ENCODE data around the gene USP22. TPM values are rescaled to one million over a fixed set of nuclear protein-coding genes. Genes with fewer than 3 reads are reported as not detected.

Gene USP22
- total and polyA plus RNA-seq, 2 of the 4 experiments (the other 2 are of a cell fraction): 161 to 319 TPM

- H3K27ac ChIP-seq (ENCODE audit: insufficient read depth, low read length): no peak overlapping the region
- H3K56ac ChIP-seq (ENCODE audit: extremely low read depth, insufficient read depth, low read length): no peak overlapping the region
- POLR2A ChIA-PET (ENCODE audit: unreplicated experiment): no interaction called here
- H2BK15ac ChIP-seq (ENCODE audit: low read depth, low read length): no peak overlapping the region
- H3K4ac ChIP-seq (ENCODE audit: low read depth, low read length): no peak overlapping the region
- CTCF ChIA-PET: no interaction called here
- H2AK9ac ChIP-seq (replicated peaks; ENCODE audit: low read depth, low read length, poor library complexity): no peak overlapping the region
- H3K79me1 ChIP-seq (ENCODE audit: low read depth in 1 of 2, low read length in 2 of 2): peaks cover 36 to 88% of the 10 kb centered on the region in 2 experiments
- DNase-seq (no peak), ATAC-seq (ENCODE audit: low read depth) (no peak)
- no peak overlapping the region for H4K5ac ChIP-seq (ENCODE audit: low read depth, low read length)
- H3K9me3 ChIP-seq (ENCODE audit: control insufficient read depth, insufficient read depth, low read length): no peaks in the 10 kb centered on the region
- H4K91ac ChIP-seq (ENCODE audit: insufficient read depth, low read depth, low read length): no peak overlapping the region
- H2BK5ac ChIP-seq (ENCODE audit: low read depth, low read length, poor library complexity, severe bottlenecking): no peak overlapping the region
- BruUV-seq (replicated peaks): no TSS peak
- 94% methylated on average over 8 of the region's 26 CpGs; no CpG with 5 or more reads in 1 of the 2 experiments for WGBS, 2 experiments (ENCODE audit: extremely low coverage in 2 of 2, insufficient read length in 1 of 2)
- no peak overlapping the region for H3K14ac ChIP-seq (replicated peaks; ENCODE audit: low read depth, low read length)
- peaks cover 92% of the 10 kb centered on the region for H4K20me1 ChIP-seq (ENCODE audit: insufficient read depth, low read length)
- dilution Hi-C loops (cut with HindIII; ENCODE audit: low sequenced_read_pairs, unreplicated experiment): no loop called here
- H3K4me1 ChIP-seq (ENCODE audit: control insufficient read depth, insufficient read depth, low read length): peaks cover 1% of the 10 kb centered on the region; the same call in 1 of the 2 replicates
- H3K4me2 ChIP-seq (ENCODE audit: low read depth, low read length): no peak overlapping the region
- no peaks in the 10 kb centered on the region for H3K27me3 ChIP-seq (ENCODE audit: control insufficient read depth, insufficient read depth, low read length)
- no peak overlapping the region for H2BK20ac ChIP-seq (ENCODE audit: low read depth, low read length)
- no peak overlapping the region for H2BK120ac ChIP-seq (ENCODE audit: low read depth, low read length)
- H2AK5ac ChIP-seq (ENCODE audit: low read depth, low read length): no peak overlapping the region
- no peak for TF ChIP-seq SMC3 (IDR thresholded peaks at IDR 0.05; ENCODE audit: low read depth, low read length)
- TF ChIP-seq NFE2L2 (IDR thresholded peaks at IDR 0.05; ENCODE audit: low read depth, low read length): no peak
- TF ChIP-seq RCOR1 (IDR thresholded peaks at IDR 0.05; ENCODE audit: insufficient replicate concordance, low read length): no peak
- no peak for TF ChIP-seq ELK1 (IDR thresholded peaks at IDR 0.05; ENCODE audit: borderline replicate concordance, low read depth, low read length)
- no peak for TF ChIP-seq CEBPB (IDR thresholded peaks at IDR 0.05; ENCODE audit: low read depth, low read length)
- TF ChIP-seq CHD1 (IDR thresholded peaks at IDR 0.05; ENCODE audit: low read depth, low read length): no peak
- TF ChIP-seq POLR2A (IDR thresholded peaks at IDR 0.05; ENCODE audit: low read depth, low read length): no peak
- TF ChIP-seq BHLHE40 (IDR thresholded peaks at IDR 0.05; ENCODE audit: low read depth, low read length): no peak
- no peak for TF ChIP-seq RFX5 (IDR thresholded peaks at IDR 0.05; ENCODE audit: low read depth, low read length)
- TF ChIP-seq USF2 (IDR thresholded peaks at IDR 0.05; ENCODE audit: low read depth, low read length): no peak
- TF ChIP-seq RAD21 (IDR thresholded peaks at IDR 0.05; ENCODE audit: low read length): no peak
- TF ChIP-seq FOS (IDR thresholded peaks at IDR 0.05; ENCODE audit: low read depth, low read length): no peak
- TF ChIP-seq, protein P1, sequence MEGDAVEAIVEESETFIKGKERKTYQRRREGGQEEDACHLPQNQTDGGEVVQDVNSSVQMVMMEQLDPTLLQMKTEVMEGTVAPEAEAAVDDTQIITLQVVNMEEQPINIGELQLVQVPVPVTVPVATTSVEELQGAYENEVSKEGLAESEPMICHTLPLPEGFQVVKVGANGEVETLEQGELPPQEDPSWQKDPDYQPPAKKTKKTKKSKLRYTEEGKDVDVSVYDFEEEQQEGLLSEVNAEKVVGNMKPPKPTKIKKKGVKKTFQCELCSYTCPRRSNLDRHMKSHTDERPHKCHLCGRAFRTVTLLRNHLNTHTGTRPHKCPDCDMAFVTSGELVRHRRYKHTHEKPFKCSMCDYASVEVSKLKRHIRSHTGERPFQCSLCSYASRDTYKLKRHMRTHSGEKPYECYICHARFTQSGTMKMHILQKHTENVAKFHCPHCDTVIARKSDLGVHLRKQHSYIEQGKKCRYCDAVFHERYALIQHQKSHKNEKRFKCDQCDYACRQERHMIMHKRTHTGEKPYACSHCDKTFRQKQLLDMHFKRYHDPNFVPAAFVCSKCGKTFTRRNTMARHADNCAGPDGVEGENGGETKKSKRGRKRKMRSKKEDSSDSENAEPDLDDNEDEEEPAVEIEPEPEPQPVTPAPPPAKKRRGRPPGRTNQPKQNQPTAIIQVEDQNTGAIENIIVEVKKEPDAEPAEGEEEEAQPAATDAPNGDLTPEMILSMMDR (conservative IDR thresholded peaks at IDR 0.05; ENCODE audit: low read depth, low read length): no peak
- no peak for TF ChIP-seq MAFK (IDR thresholded peaks at IDR 0.05; ENCODE audit: low read depth, low read length)
- H3K9me1 ChIP-seq (ENCODE audit: insufficient read depth, low read length): peaks cover 9% of the 10 kb centered on the region; the same call in 1 of the 2 replicates
- peaks cover 87% of the 10 kb centered on the region for H3K36me3 ChIP-seq (ENCODE audit: control insufficient read depth, insufficient read depth, low read length)
- intact Hi-C loops (cut with micrococcal nuclease): no loop called here
- no peak overlapping the region for H4K8ac ChIP-seq (ENCODE audit: low read depth in 2 of 2, low read length in 2 of 2)
- H2AFZ ChIP-seq (replicated peaks; ENCODE audit: low read length, poor library complexity): no peak overlapping the region
- in situ Hi-C loops (cut with MboI; ENCODE audit: low sequenced_read_pairs): no loop called here
- no peak overlapping the region for H3K18ac ChIP-seq (ENCODE audit: low read depth, low read length)
- H3K9ac ChIP-seq (ENCODE audit: low read depth, low read length): no peak overlapping the region
- H3K4me3 ChIP-seq (ENCODE audit: insufficient read depth, low read depth, low read length): no peak overlapping the region
- H3K23ac ChIP-seq (ENCODE audit: low read depth, low read length): no peak overlapping the region
Measured at GRCh38 chr17:21004016-21004930, 38.5 kb downstream of the USP22 start.
